ENCODE data around the gene HDGFL2. TPM values are rescaled to one million over a fixed set of nuclear protein-coding genes. Genes with fewer than 3 reads are reported as not detected.

The HDGFL2 gene
- total and polyA plus RNA-seq, 2 of the 8 experiments (the other 6 are each of a cell fraction or from before 2014, with no cell fraction given), result 31.1 to 106 TPM

DNA sequence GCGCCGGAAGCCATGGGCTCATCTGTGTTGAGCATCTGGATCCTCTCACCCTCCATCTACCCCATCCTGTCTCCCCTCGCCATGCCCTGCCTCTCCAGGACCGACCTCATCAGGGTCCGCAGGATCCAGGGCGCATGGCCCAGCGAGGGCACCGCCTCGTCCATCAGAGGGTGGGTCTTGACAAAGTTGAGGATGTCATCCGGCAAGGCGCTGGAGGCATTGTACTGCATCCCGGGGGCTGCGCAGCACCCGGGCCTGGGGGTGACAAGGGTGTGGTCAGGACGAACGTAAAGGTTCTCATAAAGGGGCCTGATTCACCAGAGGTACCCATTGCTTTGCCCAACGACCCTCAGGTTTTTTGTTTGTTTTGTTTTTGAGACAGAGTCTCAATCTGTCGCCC, 77.9 kb downstream of the HDGFL2 start (continued):
- TF ChIP-seq CREB1 (IDR thresholded peaks at IDR 0.05) (no peak), SP2 (IDR thresholded peaks at IDR 0.05; ENCODE audit: low read length) (no peak), POLR2A (IDR thresholded peaks at IDR 0.05; ENCODE audit: control extremely low read depth in 1 of 2, low read depth in 2 of 2, low read length in 2 of 2) (no peak), TAF7 (optimal IDR thresholded peaks at IDR 0.05; ENCODE audit: borderline replicate concordance, low read depth, low read length) (no peak), SP4 (IDR thresholded peaks at IDR 0.05; ENCODE audit: low read length) (no peak), SP1 (IDR thresholded peaks at IDR 0.05; ENCODE audit: low read depth, low read length) (no peak), PHF8 (conservative IDR thresholded peaks at IDR 0.05; ENCODE audit: low read depth, low read length) (no peak)
